ENCODE measurements around the gene ICAM5. TPM values are rescaled to one million over a fixed set of nuclear protein-coding genes. Genes with fewer than 3 reads are reported as not detected.
"Not testable (repeated sequence)": the region's sequence is repeated elsewhere in the genome, so short reads cannot be mapped to it uniquely, and the experiment has no call there.

ICAM5 gene
- total RNA-seq, 1 experiment from 2014 or later = 0.53 TPM

DNA sequence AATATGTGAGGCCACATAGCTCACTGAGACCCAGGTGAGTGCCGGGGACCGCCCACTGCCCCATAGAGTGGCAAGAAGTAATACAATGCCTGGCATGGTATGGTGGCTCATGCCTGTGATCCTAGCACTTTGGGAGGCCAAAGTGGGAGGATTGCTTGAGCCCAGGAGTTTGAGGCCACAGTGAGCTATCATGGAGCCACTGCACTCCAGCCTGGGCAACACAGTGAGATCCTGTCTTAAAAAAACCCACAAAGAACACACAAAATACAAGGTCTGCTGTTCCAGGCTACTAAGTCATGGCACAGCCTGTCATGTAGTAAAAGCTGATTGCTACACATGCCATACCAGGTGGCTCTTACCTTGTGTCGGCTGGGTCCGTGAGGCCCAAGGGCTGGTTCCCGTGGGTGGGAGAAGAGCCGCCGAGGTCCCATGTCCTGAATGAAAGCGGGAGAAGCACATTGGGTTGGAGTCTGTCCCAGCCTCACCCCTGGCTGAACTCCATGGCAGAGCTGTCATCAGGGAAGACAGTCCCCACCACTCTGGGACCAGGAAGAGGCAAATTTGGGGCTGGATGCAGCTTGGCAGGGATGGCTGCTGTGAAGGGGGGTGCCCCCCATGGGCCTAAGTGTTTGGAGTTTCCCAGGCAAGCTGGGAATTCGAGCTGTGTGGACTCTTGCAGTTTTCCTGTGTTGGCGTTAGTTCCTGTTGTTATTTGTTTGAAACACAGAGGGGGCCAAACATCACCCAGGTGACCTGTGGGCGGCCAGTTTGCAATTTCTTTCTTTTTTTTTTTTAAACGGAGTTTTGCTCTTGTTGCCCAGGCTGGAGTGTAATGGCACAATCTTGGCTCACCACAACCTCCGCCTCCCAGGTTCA lies 29.3 kb downstream of the ICAM5 start:
- no peak for DNase-seq (ENCODE audit: low spot score)

DNA sequence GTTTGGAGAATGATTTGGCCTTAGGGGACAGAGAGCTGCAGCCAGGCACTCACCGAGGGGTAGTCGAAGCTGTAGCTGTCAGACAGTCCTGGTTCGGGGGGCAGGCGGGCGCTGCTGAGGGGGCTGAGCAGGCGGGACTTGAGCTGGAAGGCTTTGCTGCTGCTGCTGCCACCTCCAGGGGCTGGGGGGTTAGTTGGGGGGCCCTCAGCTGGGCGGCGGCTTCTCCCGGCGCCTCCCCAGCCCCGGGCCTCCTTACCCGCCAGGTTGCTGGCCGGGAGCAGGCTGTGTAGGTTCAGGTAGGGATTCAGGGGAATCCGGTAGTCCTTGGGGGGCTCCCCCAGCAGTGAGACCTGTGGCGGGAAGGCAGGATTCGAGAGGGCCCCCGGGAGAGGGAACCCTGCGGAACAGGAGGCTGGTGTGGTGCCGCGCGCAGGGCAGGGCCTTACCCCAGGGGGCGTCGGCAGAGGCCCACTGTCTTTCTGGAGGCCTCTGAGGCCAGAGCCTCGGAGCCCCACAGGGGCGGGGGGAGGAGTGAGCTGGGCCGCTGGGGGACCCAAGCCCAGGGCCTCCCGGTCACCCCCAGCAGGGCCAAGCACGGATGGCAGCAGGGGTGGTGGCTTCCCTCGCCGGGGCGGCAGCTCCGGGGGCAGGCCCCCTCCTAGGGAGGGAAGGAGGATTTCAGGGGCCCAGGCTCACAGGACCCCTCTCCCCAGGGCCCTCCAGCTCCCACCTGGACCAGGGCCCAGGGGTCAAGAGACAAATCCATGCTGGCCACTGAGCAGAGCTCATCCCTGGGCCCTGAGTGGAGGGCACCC lies 31.1 kb downstream of the ICAM5 start:
- no peak for DNase-seq (ENCODE audit: low spot score)

DNA sequence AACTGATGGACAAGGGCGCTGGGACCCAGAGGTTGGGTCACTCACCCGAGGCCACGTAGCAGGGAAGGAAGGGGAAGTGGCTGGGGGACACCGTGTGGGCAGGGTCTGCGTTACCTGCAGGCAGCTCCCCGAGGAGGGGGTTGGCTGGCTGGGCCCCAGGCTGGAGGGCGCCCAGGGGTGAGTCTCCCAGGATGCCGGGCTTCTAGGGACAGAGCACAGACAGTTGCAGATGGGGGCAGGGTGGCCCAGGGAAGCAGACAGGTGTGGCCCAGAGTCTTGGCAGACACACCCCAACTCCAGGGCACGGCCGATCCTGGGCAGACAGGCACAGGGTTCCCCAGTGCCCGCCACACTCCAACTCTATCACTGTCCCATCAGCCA lies 31.7 kb downstream of the ICAM5 start:
- no peak for DNase-seq (ENCODE audit: low spot score)

DNA sequence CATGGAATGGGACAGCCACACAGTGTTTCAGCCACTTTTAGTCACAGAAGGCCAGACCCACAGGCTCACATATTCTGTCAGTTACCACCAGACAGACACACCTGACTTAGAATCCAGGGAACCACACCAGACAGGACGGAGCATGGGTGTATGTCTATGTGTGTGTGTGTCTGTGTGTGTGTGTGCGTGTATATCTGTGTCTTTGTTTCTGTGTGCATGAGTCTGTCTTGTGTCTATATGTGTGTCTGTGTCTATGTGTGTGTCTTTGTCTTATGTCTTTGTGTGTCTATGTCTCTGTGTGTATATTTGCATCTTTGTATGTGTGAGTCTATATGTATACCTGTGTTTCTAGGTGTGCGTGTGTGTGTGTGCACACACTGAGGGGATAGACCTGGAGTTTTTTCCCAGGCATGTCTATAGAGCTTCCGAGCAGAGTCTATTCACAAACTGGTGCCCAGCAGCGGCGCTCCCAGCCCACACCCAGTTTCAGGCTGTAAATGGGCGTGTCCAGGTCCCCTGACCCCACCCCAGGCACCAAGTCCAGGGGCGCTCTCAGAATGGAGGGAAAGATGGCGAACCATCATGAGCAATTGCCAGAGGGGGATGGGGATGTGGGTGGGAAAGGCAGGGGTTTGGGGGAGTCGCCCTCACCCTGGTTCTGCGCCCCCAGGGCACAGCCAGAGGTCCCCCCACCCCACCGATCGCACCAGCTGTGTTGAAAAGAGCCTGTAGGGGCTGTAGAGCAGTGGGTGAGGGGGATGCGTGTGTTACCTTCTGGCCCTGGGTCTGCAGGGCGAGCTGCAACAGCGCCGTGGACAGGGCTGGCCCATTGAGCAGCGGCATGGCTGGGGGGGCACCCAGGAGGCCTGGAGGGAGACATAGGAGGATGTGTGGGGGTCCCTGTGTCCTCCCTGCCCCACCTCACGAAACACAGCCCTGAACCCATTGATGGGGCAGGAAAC lies 32.4 kb downstream of the ICAM5 start:
- DNase-seq (ENCODE audit: low spot score) = no peak

DNA sequence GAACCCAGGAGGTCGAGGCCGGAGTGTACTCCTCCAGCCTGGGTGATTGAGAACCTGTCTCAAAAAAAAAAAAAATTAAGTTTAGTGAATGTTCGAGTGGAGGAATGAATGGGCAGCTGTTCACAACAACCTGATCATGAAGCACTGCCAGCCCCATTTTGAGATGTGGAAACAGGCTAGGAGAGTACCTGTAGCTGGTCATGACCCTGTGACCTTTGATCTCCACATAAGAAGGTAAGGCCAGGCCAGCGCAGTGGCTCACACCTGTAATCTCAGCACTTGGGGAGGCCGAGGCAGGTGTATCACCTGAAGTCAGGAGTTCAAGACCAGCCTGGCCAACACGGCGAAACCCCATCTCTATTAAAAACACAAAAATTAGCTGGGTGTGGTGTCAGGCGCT lies 36.0 kb downstream of the ICAM5 start:
- DNase-seq (ENCODE audit: low spot score) = no peak

DNA sequence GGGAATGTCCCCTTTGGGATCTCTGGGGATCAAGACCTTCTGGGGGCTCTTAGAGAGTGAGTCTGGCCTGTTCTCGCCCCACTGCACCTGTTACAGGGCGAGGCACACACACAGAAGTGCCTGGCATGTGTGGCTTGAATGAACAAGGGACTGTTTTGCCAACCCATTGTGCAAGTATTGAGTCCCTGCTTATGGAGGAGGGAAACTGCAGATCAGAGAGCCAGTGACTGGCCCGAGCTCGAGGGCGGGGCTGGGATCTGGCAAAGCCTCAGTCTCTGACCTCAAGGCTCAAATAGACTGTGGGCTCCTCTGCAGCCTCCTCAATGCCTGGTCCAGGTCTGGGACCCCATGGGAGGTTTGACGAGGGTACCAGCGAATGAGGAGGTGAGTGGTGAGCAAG lies 38.0 kb downstream of the ICAM5 start:
- DNase-seq (ENCODE audit: low spot score) = no peak

DNA sequence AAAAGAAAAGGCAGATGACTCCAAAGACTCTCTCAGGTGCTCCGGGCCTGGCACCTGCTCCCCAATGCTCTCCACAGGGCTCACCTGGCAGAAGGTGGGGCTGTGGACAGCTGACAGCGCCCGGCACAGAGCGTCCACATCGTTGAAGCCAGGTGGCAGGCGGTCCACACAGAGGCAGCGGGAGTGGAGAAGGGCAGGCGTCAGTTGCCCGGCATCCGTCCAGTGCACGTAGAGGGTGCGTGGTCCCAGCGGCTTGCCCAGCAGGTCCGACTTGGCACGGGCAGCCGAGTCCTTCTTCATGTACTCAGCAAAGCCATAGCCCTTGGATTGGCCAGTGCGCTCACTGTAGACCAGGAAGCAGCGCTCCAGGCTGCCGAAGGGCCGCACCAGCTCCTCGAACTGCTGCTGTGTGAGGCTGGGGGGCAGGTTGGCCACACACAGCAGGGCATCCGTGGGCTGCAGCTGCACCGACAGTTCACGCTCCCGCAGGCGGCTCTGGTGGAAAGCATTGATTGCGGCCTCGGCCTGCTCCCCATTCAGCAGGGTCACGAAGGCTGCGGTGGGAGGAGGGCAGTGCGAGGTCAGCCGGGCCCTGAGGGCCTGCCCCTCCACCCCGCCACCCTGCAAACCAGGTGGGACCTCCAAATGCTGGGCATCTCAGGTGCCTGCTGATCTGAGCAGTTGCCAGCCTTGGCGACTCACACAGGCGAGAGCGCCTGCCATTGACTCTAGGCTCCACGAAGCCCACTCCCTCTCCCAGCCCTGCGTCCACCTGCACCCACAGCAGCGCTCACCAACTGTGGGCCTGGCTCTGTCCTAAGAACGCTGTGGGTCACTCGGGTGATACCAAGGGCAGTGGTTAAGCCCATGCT lies 39.0 kb downstream of the ICAM5 start:
- DNase-seq (ENCODE audit: low spot score) = no peak

DNA sequence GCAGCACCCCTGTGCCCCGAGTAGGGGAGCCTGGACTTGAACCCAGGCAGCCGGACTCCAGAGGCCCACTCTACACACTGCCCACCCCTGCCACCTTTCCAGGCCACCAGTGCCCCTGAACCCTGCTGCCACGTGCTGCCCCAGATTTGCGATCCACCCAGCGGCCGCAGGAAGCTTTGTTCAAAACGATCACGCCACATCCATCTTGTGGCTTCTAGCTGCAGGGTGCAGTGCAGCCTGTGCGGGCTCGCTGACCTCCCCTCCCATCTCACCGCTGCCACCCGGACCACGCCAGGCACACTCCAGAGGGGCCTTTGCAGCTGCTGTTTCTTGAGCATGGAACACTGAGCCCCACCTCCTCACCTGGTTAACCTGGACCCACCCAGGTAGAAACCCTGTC lies 39.8 kb downstream of the ICAM5 start:
- no peak for DNase-seq (ENCODE audit: low spot score)

DNA sequence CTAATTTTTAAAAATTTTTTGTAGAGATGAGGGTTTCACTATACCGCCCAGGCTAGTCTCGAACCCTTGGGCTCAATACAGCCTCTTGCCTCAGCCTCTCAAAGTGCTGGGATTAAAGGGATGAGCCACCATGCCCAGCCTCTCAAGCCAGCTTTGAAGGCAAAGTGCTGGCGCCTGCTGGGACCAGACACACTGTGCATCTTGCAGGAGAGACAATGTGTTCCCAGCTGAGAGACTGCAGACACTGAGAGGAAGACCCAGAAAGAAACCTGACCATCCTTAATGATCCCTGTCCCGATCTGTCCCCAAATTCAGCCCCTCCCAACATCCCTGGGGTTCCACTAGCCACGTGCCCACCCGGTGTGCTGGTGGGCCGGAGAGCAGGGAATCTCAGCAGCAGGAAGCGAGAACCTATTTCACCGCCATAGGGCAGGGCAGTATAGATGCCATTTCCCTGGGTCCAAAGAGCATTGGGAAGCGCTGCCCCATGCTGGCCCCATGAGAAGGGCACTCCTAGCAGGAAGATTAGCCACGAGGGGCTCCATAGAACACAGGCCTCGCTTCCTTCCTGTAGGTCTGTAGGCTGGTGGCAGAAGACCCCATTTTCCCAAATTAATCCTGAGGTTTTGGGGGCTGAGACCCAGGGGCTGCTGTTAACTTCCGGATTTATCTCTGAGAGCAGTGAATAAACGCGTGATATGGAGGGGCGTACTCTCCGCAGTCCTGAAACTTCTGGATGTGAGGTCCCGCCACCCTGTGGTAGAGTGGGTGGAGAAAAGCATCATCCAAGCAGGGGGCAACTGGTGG lies 42.6 kb downstream of the ICAM5 start:
- no peak for DNase-seq (ENCODE audit: low spot score)

DNA sequence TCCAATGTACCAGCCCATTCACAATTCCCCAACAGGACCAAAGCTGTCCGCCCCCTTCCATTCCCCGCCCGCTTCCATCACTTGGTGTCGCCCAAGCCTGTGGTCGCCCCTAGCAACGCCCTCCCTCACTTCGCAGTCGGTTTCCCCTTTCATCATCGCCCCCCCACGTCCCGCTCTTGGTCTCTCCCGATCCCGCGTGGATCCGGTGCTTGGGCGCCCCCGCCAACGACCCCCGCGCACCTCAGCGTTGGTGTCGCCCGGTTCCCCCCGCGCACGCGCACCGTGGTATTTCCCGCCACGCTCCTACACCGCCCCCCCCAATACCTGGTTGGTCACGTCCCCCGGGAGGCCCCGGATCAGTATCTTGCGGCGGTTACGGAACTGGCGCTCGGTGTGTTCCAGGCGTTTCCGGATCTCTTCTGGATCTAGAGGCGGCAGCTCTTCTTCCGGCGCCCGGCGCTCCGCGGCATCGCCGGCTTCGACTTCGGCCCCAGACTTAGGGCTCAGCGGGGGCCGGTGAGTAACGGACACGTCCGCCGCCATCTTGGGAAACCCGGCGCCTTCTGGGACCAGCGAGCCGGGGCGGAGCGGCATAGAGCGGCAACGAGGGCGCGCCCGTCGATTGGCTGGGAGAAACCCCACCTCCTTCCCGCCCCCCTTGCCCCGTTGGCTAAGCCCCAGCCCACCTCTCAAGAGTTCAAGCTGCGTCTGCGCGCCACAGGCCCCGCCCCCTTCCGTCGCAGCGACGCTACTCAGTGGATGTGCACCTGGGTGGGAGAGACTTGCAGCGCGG lies 43.4 kb downstream of the ICAM5 start, which contains the start of gene RAVER1:
RAVER1 (minus strand) TSS at position 565 of the 793 bp plus-strand sequence; CDS start at position 543, 22 bp downstream.
- DNase-seq (ENCODE audit: low spot score) = peak; percentile 95

DNA sequence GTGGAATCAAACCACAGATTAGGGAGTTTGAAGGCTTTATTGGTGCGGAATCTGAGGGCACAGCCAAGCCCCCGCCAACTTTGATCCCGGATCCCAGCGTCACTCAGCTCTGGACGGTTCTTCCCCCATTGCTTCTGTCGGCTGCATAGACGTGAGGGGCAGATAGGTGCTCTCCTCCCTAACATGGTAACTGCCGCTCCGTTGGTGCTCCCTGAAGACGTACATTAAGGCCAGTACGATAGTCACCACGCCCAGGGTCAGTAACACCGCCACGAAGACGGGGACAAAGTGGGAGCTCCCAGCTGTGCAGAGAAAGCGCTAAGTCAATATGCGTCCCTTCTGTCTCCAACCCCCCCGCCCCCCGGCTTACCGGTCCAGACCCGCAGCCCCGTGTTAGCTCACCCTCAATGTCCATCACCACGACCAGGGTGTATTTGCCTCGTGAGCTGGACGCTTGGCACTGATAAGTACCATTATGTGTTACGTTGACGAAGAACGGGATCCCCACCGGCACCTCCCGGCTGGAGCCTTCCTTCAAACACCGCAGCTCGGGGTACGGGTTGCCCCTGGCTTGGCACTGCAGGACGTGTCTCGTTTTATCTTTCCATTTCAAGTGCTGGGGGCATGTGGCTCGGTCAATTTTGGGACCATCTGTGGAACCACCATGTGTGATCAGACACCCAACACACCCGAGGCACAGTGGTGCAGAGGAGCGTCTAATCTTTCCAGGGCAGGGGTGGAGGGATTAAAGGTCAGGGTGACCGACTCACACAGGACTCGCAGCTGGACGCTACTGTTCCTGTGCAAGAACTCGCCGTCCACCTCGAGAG lies 44.2 kb downstream of the ICAM5 start:
- no peak for DNase-seq (ENCODE audit: low spot score)

DNA sequence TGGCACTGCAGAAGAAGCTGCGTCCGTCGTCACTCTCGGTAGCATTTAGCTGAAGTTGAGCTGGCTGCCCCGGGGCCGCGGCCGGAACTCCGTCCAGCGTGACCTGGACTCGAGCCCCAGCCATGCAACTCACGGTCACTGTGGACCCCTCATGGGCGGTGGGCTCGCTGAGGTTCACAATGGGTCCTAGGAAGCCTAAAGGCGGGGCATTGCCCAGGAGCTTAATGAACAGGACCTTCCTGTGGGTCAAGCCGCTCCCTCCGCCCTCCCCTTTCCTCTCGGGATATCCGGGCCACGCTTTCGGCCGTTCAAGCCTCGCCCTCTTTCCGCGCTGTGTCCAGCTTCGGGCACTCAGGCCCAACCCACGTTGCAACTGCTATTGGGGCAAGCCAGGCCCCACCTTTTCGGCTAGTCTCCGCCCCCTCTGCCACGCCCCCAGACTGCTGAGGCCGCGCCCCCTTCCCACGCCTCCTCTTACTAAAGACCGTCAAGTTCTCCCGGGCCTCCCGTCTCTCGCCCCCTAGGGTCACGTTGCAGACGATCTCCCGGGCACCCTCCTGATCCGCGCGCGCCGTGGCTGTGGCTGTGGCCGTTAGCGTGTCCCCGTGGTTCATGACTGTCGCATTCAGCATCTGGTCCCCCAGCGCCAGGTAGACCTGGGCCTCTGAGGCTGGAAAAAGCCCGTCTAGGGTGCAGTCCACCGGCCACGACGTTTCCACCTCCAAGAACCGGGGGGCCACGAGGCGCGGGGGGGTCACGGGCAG lies 45.0 kb downstream of the ICAM5 start:
- peak; percentile 89 for DNase-seq (ENCODE audit: low spot score)

DNA sequence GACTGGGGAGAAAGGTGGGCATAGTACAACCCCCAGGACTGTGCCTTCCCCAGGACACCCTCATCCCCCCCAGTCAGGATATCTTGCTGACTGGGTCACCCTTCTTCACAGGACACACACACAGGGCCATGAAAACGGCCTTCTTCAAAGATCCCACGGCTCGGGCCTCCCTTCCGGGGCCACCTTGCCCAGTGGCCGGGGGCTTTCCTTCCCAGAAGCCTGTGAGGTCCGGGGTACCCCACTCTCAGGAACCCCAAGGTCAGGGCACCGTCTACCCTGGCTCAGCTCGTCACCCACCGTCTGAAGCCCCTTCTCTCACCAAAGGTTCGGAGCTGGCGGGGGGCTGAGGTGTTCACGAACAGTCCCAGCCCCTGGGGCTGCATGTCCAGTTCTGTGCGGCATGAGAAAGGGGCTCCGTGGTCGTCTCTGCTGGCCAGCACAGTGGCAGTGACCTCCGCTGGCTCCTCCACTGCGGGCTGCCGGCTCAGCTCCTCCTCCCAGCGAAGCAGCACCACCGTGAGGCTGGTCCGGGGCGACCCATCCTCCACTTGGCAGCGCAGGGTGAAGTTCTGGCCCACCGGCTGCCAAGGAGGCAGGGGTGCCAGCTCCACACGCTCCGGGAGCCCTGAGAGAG lies 45.7 kb downstream of the ICAM5 start:
- no peak for DNase-seq (ENCODE audit: low spot score)

DNA sequence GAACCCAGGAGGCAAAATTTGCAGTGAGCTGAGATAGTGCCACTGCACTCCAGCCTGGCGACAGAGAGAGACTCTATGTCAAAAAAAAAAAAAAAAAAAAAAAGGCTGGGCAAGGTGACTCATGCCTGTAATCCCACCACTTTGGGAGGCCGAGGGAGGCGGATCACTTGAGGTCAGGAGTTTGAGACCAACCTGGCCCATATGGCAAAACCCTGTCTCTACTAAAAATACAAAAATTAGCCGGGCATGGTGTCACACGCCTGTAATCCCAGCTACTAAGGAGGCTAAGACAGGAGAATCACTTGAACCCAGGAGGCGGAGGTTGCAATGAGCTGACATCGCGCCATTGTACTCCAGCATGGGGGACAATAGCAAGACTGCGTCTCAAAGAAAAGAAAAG lies 47.0 kb downstream of the ICAM5 start:
- not testable (repeated sequence) for DNase-seq (ENCODE audit: low spot score)

DNA sequence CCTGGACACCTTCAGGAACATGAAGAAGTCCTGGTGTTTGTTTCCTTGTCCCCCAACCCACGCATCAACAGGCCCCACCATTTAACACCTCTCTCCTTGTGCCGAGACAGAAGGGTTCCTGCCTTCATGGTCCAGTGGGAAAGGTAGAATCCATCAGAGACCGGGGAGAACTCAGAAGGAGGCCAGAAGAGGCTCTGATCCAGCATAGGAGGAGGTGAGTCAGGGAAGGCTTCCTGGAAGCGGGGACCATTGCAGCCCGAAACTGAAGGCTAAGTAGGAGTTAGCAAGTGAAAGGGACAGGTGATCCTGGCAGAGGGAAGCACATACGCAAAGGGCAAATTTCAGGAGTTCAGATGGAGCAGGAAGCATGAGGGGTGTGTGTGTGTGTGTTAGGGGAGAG lies 49.2 kb downstream of the ICAM5 start:
- DNase-seq (ENCODE audit: low spot score) = no peak

DNA sequence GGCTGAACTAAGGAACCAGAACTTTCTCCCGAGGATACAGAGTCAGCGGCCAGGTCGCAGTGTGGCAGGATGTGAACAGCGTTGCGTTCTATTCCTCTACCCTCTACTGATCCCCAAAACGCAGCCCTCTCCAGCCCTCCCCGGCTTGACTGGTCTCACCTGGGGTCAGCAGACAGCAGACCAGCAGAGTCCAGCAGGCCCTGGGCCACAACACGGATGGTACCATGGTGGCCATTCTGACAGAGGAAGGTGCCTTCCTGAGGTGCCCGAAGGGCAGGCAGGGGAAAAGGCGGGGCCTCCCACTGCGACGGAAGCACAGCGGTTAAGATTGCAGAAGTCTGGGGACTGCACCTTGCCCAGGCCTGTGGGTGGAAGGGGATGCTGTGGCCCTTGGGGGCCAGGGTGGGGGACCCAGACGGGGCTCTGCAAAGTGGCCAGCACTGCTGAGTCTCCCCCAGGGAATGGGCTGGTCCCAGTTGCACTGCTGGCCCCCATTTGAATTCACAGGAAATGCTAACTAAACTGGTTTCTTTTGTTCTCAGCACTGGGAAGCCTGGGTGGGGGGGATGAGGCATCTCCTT lies 49.7 kb downstream of the ICAM5 start, which contains the start of gene ICAM3:
ICAM3 (minus strand) TSS at position 245 of the 581 bp plus-strand sequence; CDS start at position 235, 10 bp downstream.
- DNase-seq (ENCODE audit: low spot score) = no peak

All from A172 (cell line).